ENCODE data around the gene MICALL2.
A peak's percentile ranks its signal among the peaks of the same experiment; 100 is the strongest.

The MICALL2 gene

DNA sequence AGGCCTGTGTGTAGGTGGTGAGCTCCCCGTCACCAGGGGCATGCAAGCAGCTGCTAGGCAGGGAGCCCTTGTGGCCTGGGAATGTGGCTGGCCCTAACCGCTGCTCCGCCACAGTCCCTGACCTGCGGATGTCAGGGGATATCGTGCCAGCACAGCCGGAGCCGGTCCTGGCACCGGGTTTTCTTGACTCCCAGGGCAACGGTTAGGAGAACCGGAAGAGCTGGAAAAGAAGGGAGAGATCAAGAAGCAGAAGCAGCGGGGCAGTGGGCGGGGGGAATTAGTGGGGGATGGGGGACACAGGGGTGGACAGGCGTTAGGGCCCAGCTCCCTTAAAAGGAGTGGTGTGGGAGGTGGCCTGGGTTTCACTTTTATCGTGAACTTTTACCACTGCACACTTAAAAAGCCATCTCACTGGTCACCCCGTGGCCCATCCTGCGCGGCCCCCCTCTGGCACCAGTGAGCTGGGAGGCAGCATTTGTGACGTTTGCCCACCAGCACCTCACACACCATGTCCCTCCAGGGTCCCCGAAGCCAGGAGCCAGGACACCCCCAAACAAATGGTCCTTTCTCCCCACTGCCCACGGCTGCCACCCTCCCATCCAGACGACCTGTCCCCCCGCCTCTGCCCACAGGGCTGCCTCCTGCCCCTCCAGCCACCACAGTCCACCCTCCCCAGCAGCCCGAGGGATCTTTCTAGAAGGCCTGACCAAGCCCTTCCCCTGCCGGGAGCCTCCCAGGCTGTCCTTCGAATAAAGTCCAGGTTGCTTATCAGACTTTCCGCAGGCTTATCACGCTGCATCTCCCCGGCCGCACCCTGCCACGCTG, 1.8 kb upstream of the MICALL2 start:
- H3K27me3 ChIP-seq: no peaks in the 10 kb centered on the region
- no peaks in the 10 kb centered on the region for H3K9me3 ChIP-seq
- H3K4me3 ChIP-seq (ENCODE audit: low read depth in 1 of 2, low read length in 1 of 2): peak overlapping the region; percentile 76 to 83
- TF ChIP-seq, protein P1, sequence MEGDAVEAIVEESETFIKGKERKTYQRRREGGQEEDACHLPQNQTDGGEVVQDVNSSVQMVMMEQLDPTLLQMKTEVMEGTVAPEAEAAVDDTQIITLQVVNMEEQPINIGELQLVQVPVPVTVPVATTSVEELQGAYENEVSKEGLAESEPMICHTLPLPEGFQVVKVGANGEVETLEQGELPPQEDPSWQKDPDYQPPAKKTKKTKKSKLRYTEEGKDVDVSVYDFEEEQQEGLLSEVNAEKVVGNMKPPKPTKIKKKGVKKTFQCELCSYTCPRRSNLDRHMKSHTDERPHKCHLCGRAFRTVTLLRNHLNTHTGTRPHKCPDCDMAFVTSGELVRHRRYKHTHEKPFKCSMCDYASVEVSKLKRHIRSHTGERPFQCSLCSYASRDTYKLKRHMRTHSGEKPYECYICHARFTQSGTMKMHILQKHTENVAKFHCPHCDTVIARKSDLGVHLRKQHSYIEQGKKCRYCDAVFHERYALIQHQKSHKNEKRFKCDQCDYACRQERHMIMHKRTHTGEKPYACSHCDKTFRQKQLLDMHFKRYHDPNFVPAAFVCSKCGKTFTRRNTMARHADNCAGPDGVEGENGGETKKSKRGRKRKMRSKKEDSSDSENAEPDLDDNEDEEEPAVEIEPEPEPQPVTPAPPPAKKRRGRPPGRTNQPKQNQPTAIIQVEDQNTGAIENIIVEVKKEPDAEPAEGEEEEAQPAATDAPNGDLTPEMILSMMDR (IDR thresholded peaks at IDR 0.05): no peak
- H3K27ac ChIP-seq: peak overlapping the region; percentile 65
- peaks cover 40 to 46% of the 10 kb centered on the region in 2 experiments for H3K4me1 ChIP-seq (ENCODE audit: control insufficient read depth in 1 of 2, insufficient read depth in 1 of 2, low read depth in 1 of 2, low read length in 1 of 2)
- no peaks in the 10 kb centered on the region for H3K36me3 ChIP-seq

DNA sequence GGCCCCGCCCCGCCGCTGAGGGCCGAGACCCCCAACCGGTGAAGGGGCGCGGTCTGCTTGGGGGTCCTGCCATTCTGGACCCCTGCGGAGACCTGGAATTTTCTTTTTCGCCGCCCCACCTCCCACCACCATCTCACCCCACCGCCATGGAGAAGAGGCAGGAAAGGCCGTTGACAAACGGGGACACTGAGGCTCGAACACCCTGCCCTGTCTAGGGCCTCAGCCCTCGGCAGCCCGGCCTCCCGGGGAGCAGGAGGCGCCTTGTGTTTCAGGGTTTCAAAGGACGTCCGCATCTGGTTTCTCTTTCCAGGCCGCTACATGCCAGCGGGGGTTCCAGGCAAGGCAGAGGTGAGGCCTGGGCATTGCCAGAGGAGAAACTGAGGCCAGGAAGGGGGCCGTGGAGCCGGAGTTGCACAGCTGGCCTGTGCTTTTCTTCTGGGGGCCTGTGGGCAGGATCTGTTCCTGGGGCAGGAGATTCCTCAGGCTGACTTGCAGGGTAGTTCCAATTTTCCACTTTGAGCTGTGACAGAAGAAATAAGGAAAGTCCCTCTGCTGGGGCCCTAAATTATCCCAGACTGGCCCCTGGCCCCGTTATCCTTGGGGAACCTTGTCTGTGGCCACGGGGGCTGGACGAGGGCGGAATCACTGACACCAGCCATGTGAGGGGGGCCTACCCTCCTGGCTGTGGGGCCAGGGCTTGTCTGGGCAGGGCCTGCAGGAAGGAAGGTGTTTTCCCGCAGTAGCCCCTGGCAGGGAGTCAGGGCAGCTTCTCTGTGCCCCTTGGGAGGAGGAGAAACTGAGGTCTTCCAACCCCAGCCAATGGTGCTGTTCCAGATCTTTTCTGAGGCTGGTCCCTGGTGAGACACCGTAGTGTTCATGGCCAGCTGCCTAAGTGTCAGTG, 900 bp upstream of the MICALL2 start:
- TF ChIP-seq, protein P1 (IDR thresholded peaks at IDR 0.05): no peak
- Histone ChIP-seq H3K4me3 (ENCODE audit: low read depth in 1 of 2, low read length in 1 of 2) (peak overlapping the region; percentile 76 to 83), H3K4me1 (ENCODE audit: control insufficient read depth in 1 of 2, insufficient read depth in 1 of 2, low read depth in 1 of 2, low read length in 1 of 2) (peaks cover 49 to 54% of the 10 kb centered on the region in 2 experiments), H3K27ac (peak overlapping the region; percentile 65), H3K9me3 (no peaks in the 10 kb centered on the region), H3K36me3 (no peaks in the 10 kb centered on the region), H3K27me3 (no peaks in the 10 kb centered on the region)

DNA sequence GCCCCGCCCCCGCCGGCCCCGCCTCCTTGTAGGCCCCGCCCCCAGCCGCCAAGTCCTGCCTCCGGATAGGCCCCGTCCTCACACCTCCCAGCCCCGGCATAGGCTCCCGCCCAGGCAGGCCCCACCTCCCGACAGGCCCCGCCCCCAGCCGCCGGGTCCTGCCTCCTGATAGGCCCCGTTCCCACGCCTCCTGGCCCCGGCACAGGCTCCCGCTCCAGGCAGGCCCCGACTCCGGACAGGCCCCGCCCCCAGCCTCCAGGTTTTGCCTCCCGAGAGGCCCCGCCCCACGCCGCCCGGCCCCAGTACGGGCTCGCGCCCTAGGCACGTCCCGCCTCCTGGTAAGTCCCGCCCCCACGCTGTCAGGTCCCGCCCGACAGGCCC, 232 bp upstream of the MICALL2 start:
- H3K4me3 ChIP-seq (ENCODE audit: low read depth in 1 of 2, low read length in 1 of 2): peak overlapping the region; percentile 77 to 83
- no peaks in the 10 kb centered on the region for H3K9me3 ChIP-seq
- peak overlapping the region; percentile 65 for H3K27ac ChIP-seq
- TF ChIP-seq, protein P1 (IDR thresholded peaks at IDR 0.05): peak; percentile 33
- H3K27me3 ChIP-seq: no peaks in the 10 kb centered on the region
- no peaks in the 10 kb centered on the region for H3K36me3 ChIP-seq
- H3K4me1 ChIP-seq (ENCODE audit: control insufficient read depth in 1 of 2, insufficient read depth in 1 of 2, low read depth in 1 of 2, low read length in 1 of 2): peaks cover 50 to 56% of the 10 kb centered on the region in 2 experiments

GRCh38 chr7:1457949-1458682, 1.2 kb downstream of the MICALL2 start:
- H3K27me3 ChIP-seq: no peaks in the 10 kb centered on the region
- peak overlapping the region; percentile 77 to 83 for H3K4me3 ChIP-seq (ENCODE audit: low read depth in 1 of 2, low read length in 1 of 2)
- no peaks in the 10 kb centered on the region for H3K36me3 ChIP-seq
- TF ChIP-seq, protein P1 (IDR thresholded peaks at IDR 0.05): no peak
- H3K9me3 ChIP-seq: no peaks in the 10 kb centered on the region
- peaks cover 50 to 56% of the 10 kb centered on the region in 2 experiments for H3K4me1 ChIP-seq (ENCODE audit: control insufficient read depth in 1 of 2, insufficient read depth in 1 of 2, low read depth in 1 of 2, low read length in 1 of 2)
- no peak overlapping the region for H3K27ac ChIP-seq
